WTC11 (cell line): ENCODE results near the gene TSPAN7. TPM values are rescaled to one million over a fixed set of nuclear protein-coding genes. Genes with fewer than 3 reads are reported as not detected.

ENCODE experiments used
- ATAC-seq: fragments of 200-7000 bp; cut with Tn5 transposase; 2 replicates; pipeline ENCODE4 v1.10.0; 2021; ENCODE audit warnings: mild to moderate bottlenecking, moderate library complexity
- CTCF ChIA-PET: fragments of 300-600 bp; sonication (Branson Sonifier 250); formaldehyde crosslinking; loops from one replicate; lab custom pipeline; 2021; ENCODE audit warnings: antibody characterized with exemption; lab: Charles Lee
- POLR2A ChIA-PET: fragments of 350-600 bp; sonication (Branson Sonifier 250); formaldehyde crosslinking; loops from one replicate; lab custom pipeline; 2021; ENCODE audit warnings: antibody characterized with exemption; lab: Charles Lee
- DNase-seq: peaks from one replicate; pipeline ENCODE4 v3.0.0; 2021; ENCODE audit warnings: low spot score
- H3K27ac Mint-ChIP-seq: 2 replicates; pipeline ENCODE4 v1.8.0; 2021; ENCODE audit warnings: mixed read lengths
- H3K27me3 Mint-ChIP-seq: 2 replicates; pipeline ENCODE4 v1.8.0; 2021; ENCODE audit warnings: low read depth, mild to moderate bottlenecking, moderate library complexity, mixed read lengths
- H3K36me3 Mint-ChIP-seq: 2 replicates; pipeline ENCODE4 v1.8.0; 2021; ENCODE audit warnings: mixed read lengths
- H3K4me1 Mint-ChIP-seq: 2 replicates; pipeline ENCODE4 v1.8.0; 2022; ENCODE audit warnings: mixed read lengths
- H3K4me3 Mint-ChIP-seq: 2 replicates; pipeline ENCODE4 v1.8.0; 2021; ENCODE audit warnings: mild to moderate bottlenecking, moderate library complexity, mixed read lengths
- H3K9me3 Mint-ChIP-seq: 2 replicates; pipeline ENCODE4 v1.8.0; 2021; ENCODE audit warnings: mixed read lengths
- EMX1 ChIP-seq: fragments of 250-450 bp; sonication (Bioruptor Pico); IDR thresholded peaks from 2 replicates; pipeline ENCODE4 v1.8.0; 2021; ENCODE audit warnings: mild to moderate bottlenecking
- FOXP1 ChIP-seq: sonication (generic); formaldehyde crosslinking; IDR thresholded peaks from 2 replicates; pipeline ENCODE4 v1.8.0; 2022; ENCODE audit warnings: missing genetic modification reagents, mild to moderate bottlenecking, moderate library complexity, borderline replicate concordance
- FOXP4 ChIP-seq: sonication (generic); formaldehyde crosslinking; IDR thresholded peaks from 2 replicates; pipeline ENCODE4 v1.8.0; 2022; ENCODE audit warnings: mild to moderate bottlenecking, missing genetic modification reagents
- GTF2I ChIP-seq: fragments of 250-450 bp; sonication (Bioruptor Pico); conservative IDR thresholded peaks from 2 replicates; pipeline ENCODE4 v1.4.0; 2021; ENCODE audit warnings: mild to moderate bottlenecking
- IRF1 ChIP-seq: sonication (generic); formaldehyde crosslinking; IDR thresholded peaks from 2 replicates; pipeline ENCODE4 v1.8.0; 2023; ENCODE audit warnings: missing genetic modification reagents
- KAT7 ChIP-seq: sonication (generic); formaldehyde crosslinking; IDR thresholded peaks from 2 replicates; pipeline ENCODE4 v1.8.1; 2023; ENCODE audit warnings: missing genetic modification reagents, mild to moderate bottlenecking, borderline replicate concordance
- MLX ChIP-seq: sonication (generic); formaldehyde crosslinking; IDR thresholded peaks from 2 replicates; pipeline ENCODE4 v1.8.1; 2023; ENCODE audit warnings: mild to moderate bottlenecking, missing genetic modification reagents, moderate library complexity
- NFYB ChIP-seq: sonication (generic); formaldehyde crosslinking; conservative IDR thresholded peaks from 2 replicates; pipeline ENCODE4 v1.8.0; 2022; ENCODE audit warnings: low read depth, missing genetic modification reagents
- NR3C1 ChIP-seq: sonication (generic); formaldehyde crosslinking; conservative IDR thresholded peaks from 2 replicates; pipeline ENCODE4 v1.8.1; 2023; ENCODE audit warnings: low read depth, mild to moderate bottlenecking, missing genetic modification reagents
- PREB ChIP-seq: sonication (generic); formaldehyde crosslinking; IDR thresholded peaks from 2 replicates; pipeline ENCODE4 v1.8.1; 2022; ENCODE audit warnings: mild to moderate bottlenecking, missing genetic modification reagents, moderate library complexity, borderline replicate concordance
- ZBTB21 ChIP-seq: sonication (generic); formaldehyde crosslinking; IDR thresholded peaks from 2 replicates; pipeline ENCODE4 v1.8.1; 2023; ENCODE audit warnings: mild to moderate bottlenecking, missing genetic modification reagents, borderline replicate concordance
- ZNF396 ChIP-seq: fragments of 250-450 bp; sonication (Bioruptor Pico); IDR thresholded peaks from 2 replicates; pipeline ENCODE4 v1.8.0; 2021; ENCODE audit warnings: mild to moderate bottlenecking, moderate library complexity, borderline replicate concordance
- total RNA-seq: library from RNA; stranded (reverse); gene quantifications from 3 replicates; pipeline ENCODE4 v1.2.3, GENCODE V29; 2021
- TF ChIP-seq, protein P1 (sequence below): sonication (generic); formaldehyde crosslinking; IDR thresholded peaks from 2 replicates; pipeline ENCODE4 v1.8.0; 2022; ENCODE audit warnings: mild to moderate bottlenecking, missing genetic modification reagents
- TF ChIP-seq, protein P2 (sequence below): sonication (generic); formaldehyde crosslinking; IDR thresholded peaks from 2 replicates; pipeline ENCODE4 v1.8.0; 2023; ENCODE audit warnings: missing genetic modification reagents, mild to moderate bottlenecking, borderline replicate concordance
- TF ChIP-seq, protein P3 (sequence below): sonication (generic); formaldehyde crosslinking; IDR thresholded peaks from 2 replicates; pipeline ENCODE4 v1.8.0; 2022; ENCODE audit warnings: missing genetic modification reagents

Gene TSPAN7
- total RNA-seq, 1 experiment from 2014 or later, result 10.8 TPM

DNA sequence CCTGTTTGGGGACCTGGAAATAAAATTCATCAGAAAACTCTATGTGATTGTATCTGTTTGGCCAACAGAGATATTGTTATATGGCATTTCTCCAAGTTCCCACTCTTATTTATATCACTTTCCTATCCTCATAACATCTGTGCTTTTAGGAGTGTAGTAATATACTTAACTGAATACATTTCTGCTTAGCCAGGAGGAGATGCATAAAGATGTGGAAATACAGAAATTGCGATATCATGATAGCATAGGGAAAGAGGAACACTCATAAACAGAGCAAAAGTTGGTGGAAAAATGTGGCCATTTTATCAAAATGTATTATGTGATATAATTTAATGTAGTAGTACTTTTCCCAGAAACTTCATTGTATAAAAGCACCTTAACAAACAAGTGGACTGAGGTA lies 46.1 kb upstream of the TSPAN7 start (continued):
- TF ChIP-seq, protein P1, sequence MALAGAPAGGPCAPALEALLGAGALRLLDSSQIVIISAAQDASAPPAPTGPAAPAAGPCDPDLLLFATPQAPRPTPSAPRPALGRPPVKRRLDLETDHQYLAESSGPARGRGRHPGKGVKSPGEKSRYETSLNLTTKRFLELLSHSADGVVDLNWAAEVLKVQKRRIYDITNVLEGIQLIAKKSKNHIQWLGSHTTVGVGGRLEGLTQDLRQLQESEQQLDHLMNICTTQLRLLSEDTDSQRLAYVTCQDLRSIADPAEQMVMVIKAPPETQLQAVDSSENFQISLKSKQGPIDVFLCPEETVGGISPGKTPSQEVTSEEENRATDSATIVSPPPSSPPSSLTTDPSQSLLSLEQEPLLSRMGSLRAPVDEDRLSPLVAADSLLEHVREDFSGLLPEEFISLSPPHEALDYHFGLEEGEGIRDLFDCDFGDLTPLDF (CRISPR knock-in tag), result no peak
- TF ChIP-seq IRF1 (CRISPR knock-in tag), result no peak
- TF ChIP-seq PREB (CRISPR knock-in tag), result no peak
- TF ChIP-seq EMX1, result no peak
- no peak for TF ChIP-seq NR3C1 (CRISPR knock-in tag)
- no peak for TF ChIP-seq FOXP4 (CRISPR knock-in tag)
- no peak for TF ChIP-seq ZNF396 (CRISPR knock-in tag)
- no peak for TF ChIP-seq GTF2I (CRISPR knock-in tag)
- TF ChIP-seq, protein P2, sequence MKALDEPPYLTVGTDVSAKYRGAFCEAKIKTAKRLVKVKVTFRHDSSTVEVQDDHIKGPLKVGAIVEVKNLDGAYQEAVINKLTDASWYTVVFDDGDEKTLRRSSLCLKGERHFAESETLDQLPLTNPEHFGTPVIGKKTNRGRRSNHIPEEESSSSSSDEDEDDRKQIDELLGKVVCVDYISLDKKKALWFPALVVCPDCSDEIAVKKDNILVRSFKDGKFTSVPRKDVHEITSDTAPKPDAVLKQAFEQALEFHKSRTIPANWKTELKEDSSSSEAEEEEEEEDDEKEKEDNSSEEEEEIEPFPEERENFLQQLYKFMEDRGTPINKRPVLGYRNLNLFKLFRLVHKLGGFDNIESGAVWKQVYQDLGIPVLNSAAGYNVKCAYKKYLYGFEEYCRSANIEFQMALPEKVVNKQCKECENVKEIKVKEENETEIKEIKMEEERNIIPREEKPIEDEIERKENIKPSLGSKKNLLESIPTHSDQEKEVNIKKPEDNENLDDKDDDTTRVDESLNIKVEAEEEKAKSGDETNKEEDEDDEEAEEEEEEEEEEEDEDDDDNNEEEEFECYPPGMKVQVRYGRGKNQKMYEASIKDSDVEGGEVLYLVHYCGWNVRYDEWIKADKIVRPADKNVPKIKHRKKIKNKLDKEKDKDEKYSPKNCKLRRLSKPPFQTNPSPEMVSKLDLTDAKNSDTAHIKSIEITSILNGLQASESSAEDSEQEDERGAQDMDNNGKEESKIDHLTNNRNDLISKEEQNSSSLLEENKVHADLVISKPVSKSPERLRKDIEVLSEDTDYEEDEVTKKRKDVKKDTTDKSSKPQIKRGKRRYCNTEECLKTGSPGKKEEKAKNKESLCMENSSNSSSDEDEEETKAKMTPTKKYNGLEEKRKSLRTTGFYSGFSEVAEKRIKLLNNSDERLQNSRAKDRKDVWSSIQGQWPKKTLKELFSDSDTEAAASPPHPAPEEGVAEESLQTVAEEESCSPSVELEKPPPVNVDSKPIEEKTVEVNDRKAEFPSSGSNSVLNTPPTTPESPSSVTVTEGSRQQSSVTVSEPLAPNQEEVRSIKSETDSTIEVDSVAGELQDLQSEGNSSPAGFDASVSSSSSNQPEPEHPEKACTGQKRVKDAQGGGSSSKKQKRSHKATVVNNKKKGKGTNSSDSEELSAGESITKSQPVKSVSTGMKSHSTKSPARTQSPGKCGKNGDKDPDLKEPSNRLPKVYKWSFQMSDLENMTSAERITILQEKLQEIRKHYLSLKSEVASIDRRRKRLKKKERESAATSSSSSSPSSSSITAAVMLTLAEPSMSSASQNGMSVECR, result no peak
- no peak for TF ChIP-seq NFYB
- TF ChIP-seq, protein P3, sequence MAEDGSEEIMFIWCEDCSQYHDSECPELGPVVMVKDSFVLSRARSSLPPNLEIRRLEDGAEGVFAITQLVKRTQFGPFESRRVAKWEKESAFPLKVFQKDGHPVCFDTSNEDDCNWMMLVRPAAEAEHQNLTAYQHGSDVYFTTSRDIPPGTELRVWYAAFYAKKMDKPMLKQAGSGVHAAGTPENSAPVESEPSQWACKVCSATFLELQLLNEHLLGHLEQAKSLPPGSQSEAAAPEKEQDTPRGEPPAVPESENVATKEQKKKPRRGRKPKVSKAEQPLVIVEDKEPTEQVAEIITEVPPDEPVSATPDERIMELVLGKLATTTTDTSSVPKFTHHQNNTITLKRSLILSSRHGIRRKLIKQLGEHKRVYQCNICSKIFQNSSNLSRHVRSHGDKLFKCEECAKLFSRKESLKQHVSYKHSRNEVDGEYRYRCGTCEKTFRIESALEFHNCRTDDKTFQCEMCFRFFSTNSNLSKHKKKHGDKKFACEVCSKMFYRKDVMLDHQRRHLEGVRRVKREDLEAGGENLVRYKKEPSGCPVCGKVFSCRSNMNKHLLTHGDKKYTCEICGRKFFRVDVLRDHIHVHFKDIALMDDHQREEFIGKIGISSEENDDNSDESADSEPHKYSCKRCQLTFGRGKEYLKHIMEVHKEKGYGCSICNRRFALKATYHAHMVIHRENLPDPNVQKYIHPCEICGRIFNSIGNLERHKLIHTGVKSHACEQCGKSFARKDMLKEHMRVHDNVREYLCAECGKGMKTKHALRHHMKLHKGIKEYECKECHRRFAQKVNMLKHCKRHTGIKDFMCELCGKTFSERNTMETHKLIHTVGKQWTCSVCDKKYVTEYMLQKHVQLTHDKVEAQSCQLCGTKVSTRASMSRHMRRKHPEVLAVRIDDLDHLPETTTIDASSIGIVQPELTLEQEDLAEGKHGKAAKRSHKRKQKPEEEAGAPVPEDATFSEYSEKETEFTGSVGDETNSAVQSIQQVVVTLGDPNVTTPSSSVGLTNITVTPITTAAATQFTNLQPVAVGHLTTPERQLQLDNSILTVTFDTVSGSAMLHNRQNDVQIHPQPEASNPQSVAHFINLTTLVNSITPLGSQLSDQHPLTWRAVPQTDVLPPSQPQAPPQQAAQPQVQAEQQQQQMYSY (CRISPR knock-in tag), result no peak

- ATAC-seq (no peak), DNase-seq (no peak)
- H3K27ac Mint-ChIP-seq, result no peak overlapping the region
- H3K4me1 Mint-ChIP-seq, result no peaks in the 10 kb centered on the region
- no peaks in the 10 kb centered on the region for H3K36me3 Mint-ChIP-seq
- H3K27me3 Mint-ChIP-seq, result no peaks in the 10 kb centered on the region
- no peaks in the 10 kb centered on the region for H3K9me3 Mint-ChIP-seq
- CTCF ChIA-PET, result no interaction called here
- POLR2A ChIA-PET, result no interaction called here
- no peak for TF ChIP-seq FOXP1 (CRISPR knock-in tag)
- TF ChIP-seq KAT7 (CRISPR knock-in tag), result no peak
- TF ChIP-seq MLX (CRISPR knock-in tag), result no peak
- no peak for TF ChIP-seq EMX1
- TF ChIP-seq ZBTB21 (CRISPR knock-in tag), result no peak
- TF ChIP-seq, all 79 proteins: peak for 0
- H3K4me3 Mint-ChIP-seq, result no peak overlapping the region
Measured at GRCh38 chrX:38516196-38516774, 45.1 kb upstream of the TSPAN7 start.
